ENCODE results near the gene DUSP28. TPM values are rescaled to one million over a fixed set of nuclear protein-coding genes. Genes with fewer than 3 reads are reported as not detected.

Gene DUSP28
- total RNA-seq, 1 experiment from 2014 or later: 10.9 TPM

DNA sequence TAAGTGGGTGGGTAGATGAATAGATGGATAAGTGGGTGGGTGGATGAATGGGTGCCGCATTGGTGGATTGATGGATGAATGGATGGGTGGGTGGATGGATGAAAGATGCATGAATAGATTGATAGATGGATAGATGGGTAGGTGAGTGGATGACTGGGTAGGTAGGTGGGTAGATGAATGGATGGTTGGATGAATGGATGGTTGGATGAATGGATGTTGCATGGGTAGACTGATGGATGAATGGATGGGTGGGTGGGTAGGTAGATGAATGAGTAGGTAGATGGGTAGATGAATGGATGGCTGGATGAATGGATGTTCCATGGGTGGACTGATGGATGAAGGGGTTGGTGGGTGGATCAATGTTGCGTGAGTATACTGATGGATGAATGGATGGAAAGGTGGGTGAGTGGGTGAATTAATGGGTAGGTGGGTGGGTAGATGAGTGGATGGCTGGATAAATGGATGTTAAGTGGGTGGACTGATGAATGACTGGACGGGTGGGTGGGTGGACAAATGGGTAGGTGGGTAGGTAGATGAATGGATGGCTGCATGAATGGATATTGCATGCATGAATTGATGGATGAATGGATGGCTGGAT is 32.9 kb upstream of the DUSP28 start:
- no TSS peak for BruUV-seq (replicated peaks)

DNA sequence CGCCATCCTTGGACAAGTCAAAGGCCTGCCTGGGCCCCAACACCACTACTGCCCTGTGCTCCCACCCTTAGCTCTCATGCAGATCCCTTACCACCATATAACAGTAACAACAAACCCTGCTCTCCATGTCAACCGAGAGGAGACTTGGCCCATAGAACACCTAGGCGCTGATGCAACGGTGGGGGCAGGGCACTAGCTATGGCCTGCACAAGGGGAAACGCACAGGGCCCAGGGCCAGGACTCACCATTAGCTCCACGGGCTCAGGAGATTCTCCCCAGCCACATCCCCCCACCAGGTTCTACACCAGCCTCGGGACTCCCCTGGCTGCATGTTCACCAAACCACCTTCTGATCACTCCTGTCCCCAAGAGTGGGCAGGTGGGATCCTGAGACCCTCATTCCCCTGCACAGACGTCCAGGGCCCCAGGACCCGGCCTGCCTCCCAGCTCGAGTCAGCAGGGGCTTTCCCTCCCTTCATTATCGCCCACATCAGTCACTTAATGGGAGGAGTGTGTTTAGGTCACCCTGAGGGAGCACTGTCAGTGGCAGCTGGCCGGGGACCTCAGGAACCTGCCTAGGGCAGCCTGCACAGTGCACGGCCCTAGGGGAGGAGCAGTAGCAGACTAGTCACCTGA is 31.6 kb upstream of the DUSP28 start:
- intact Hi-C loops (cut with micrococcal nuclease; ENCODE audit: unreplicated experiment): no loop called here
- Histone ChIP-seq H3K4me3 (no peak overlapping the region), H3K79me2 (ENCODE audit: low read depth) (0 out of 2 replicates have a peak, but pooled peaks cover 9% of the 10 kb centered on the region), H3K9me2 (ENCODE audit: insufficient read depth) (no peaks in the 10 kb centered on the region), H3K9me3 (ENCODE audit: insufficient read depth, low read depth) (peaks cover 16% of the 10 kb centered on the region; the same call in 1 of the 2 replicates), H4K20me1 (ENCODE audit: insufficient read depth) (0 out of 2 replicates have a peak, but pooled peaks cover 4% of the 10 kb centered on the region), H3K36me3 (ENCODE audit: low read depth) (peaks cover 44% of the 10 kb centered on the region), H3K27ac (no peak overlapping the region), H3K4me1 (replicated peaks; ENCODE audit: insufficient read depth) (no peaks in the 10 kb centered on the region), H3K27me3 (ENCODE audit: insufficient read depth, low read depth) (no peaks in the 10 kb centered on the region), H2AFZ (no peak overlapping the region), H3F3A (ENCODE audit: insufficient read depth, low read depth) (peaks cover 5% of the 10 kb centered on the region; the same call in 1 of the 2 replicates), H3K4me2 (no peak overlapping the region)
- TF ChIP-seq CTCF (conservative IDR thresholded peaks at IDR 0.05) (no peak), EZH2 (IDR thresholded peaks at IDR 0.05; ENCODE audit: low read depth) (no peak)
- POLR2A ChIA-PET (ENCODE audit: unreplicated experiment): no interaction called here
- no TSS peak for BruUV-seq (replicated peaks)
- no peak for DNase-seq
- CTCF ChIA-PET: no interaction called here

More for the DNA sequence above, 32.9 kb upstream of the DUSP28 start:
- Histone ChIP-seq H3K9me3 (ENCODE audit: insufficient read depth, low read depth) (peaks cover 13% of the 10 kb centered on the region; the same call in 1 of the 2 replicates), H3K27ac (no peak overlapping the region), H3K27me3 (ENCODE audit: insufficient read depth, low read depth) (no peaks in the 10 kb centered on the region), H3K79me2 (ENCODE audit: low read depth) (0 out of 2 replicates have a peak, but pooled peaks cover 4% of the 10 kb centered on the region), H3F3A (ENCODE audit: insufficient read depth, low read depth) (0 out of 2 replicates have a peak, but pooled peaks cover 1% of the 10 kb centered on the region), H2AFZ (no peak overlapping the region), H4K20me1 (ENCODE audit: insufficient read depth) (0 out of 2 replicates have a peak, but pooled peaks cover 4% of the 10 kb centered on the region), H3K4me3 (no peak overlapping the region), H3K36me3 (ENCODE audit: low read depth) (peaks cover 47% of the 10 kb centered on the region), H3K4me2 (no peak overlapping the region), H3K9me2 (ENCODE audit: insufficient read depth) (no peaks in the 10 kb centered on the region), H3K4me1 (replicated peaks; ENCODE audit: insufficient read depth) (no peaks in the 10 kb centered on the region)
- no peak for DNase-seq
- POLR2A ChIA-PET (ENCODE audit: unreplicated experiment): no interaction called here
- CTCF ChIA-PET: no interaction called here
- TF ChIP-seq CTCF (conservative IDR thresholded peaks at IDR 0.05): no peak
- no peak for TF ChIP-seq EZH2 (IDR thresholded peaks at IDR 0.05; ENCODE audit: low read depth)
- intact Hi-C loops (cut with micrococcal nuclease; ENCODE audit: unreplicated experiment): no loop called here

DNA sequence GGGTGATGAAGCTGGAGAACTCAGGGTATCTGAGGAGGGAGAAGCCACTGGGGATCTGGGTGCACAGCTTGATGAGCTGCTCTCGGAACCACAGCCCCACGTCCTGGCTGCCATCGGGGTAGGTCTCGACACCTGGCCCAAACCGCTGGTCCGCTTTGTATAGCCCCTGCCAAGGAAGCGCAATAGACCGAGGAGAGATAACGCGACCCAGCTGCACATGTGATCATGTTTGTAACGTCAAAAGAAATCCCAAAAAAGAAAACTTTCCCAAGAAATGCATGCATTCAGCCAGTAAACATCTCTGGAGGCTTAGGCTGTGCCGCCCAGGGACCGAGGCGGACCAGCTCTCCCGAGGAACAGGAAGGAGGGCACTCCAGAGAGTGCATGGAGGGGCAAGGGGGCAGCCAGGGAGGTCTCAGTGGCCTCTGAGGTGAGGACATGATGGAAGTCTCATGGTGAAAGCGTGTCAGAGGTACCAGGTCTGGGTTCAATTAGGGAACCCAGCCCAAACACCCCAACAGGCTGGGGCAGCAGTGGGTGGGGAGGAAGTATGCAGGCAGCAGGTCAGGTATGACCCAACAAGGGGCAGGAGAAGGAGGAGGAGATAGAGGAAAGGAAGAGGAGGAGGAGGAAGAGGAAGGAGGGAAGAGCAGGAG is 30.7 kb upstream of the DUSP28 start:
- Histone ChIP-seq H3F3A (ENCODE audit: insufficient read depth, low read depth) (peaks cover 5% of the 10 kb centered on the region; the same call in 1 of the 2 replicates), H3K79me2 (ENCODE audit: low read depth) (peaks cover 16% of the 10 kb centered on the region; the same call in 1 of the 2 replicates), H4K20me1 (ENCODE audit: insufficient read depth) (0 out of 2 replicates have a peak, but pooled peaks cover 4% of the 10 kb centered on the region), H3K27me3 (ENCODE audit: insufficient read depth, low read depth) (no peaks in the 10 kb centered on the region), H2AFZ (no peak overlapping the region), H3K27ac (no peak overlapping the region), H3K4me2 (no peak overlapping the region), H3K9me3 (ENCODE audit: insufficient read depth, low read depth) (peaks cover 21% of the 10 kb centered on the region; the same call in 1 of the 2 replicates), H3K4me3 (no peak overlapping the region), H3K9me2 (ENCODE audit: insufficient read depth) (no peaks in the 10 kb centered on the region), H3K4me1 (replicated peaks; ENCODE audit: insufficient read depth) (no peaks in the 10 kb centered on the region), H3K36me3 (ENCODE audit: low read depth) (peaks cover 41% of the 10 kb centered on the region)
- intact Hi-C loops (cut with micrococcal nuclease; ENCODE audit: unreplicated experiment): no loop called here
- POLR2A ChIA-PET (ENCODE audit: unreplicated experiment): no interaction called here
- no peak for DNase-seq
- CTCF ChIA-PET: no interaction called here
- TF ChIP-seq CTCF (conservative IDR thresholded peaks at IDR 0.05) (no peak), EZH2 (IDR thresholded peaks at IDR 0.05; ENCODE audit: low read depth) (no peak)
- BruUV-seq (replicated peaks): no TSS peak
